ENCODE data around the gene ANKFY1.

GRCh38 chr17:4236456-4236855 is 27.3 kb downstream of the ANKFY1 start:
- TF ChIP-seq CTCF (IDR thresholded peaks at IDR 0.05) = no peak
- no peak for TF ChIP-seq POLR2A (IDR thresholded peaks at IDR 0.05)

Measured in body of pancreas (tissue), 4 donors.